Natural killer cell (primary cell): ENCODE results near the gene MXD3. TPM values are rescaled to one million over a fixed set of nuclear protein-coding genes. Genes with fewer than 3 reads are reported as not detected.
"Not testable (repeated sequence)": the region's sequence is repeated elsewhere in the genome, so short reads cannot be mapped to it uniquely, and the experiment has no call there.

Experiments used
- ATAC-seq, 3 donors: fragments of 150-1000 bp in 2 of 3; fragments of 200-7000 bp in 1 of 3; cut with Tn5 transposase; 1 replicate in 1 of 3; 2 replicates in 2 of 3; pipeline ENCODE4 v1.10.0; 2021; ENCODE audit warnings: mild to moderate bottlenecking in 2 of 3, moderate library complexity in 2 of 3
- DNase-seq, 2 donors: peaks; one replicate each; pipeline versions ENCODE4 v3.0.0 to v3.0.0-alpha.2; 2013 to 2021; ENCODE audit warnings: mixed read lengths in 1 of 2
- H3K27ac ChIP-seq: one replicate; pipeline ENCODE4 v1.5.1; 2013; ENCODE audit warnings: mild to moderate bottlenecking, low read length
- H3K27me3 ChIP-seq: one replicate; pipeline ENCODE4 v1.6.1; 2013; ENCODE audit warnings: low read length; ENCODE audit not compliant: control insufficient read depth, insufficient read depth
- H3K36me3 ChIP-seq: one replicate; pipeline ENCODE4 v1.6.1; 2013; ENCODE audit warnings: low read length; ENCODE audit not compliant: control insufficient read depth, insufficient read depth
- H3K4me1 ChIP-seq: one replicate; pipeline ENCODE4 v1.6.1; 2013; ENCODE audit warnings: low read length; ENCODE audit not compliant: control insufficient read depth, insufficient read depth
- H3K4me3 ChIP-seq: one replicate; pipeline ENCODE4 v1.5.1; 2013; ENCODE audit warnings: low read length
- H3K9me3 ChIP-seq: one replicate; pipeline ENCODE4 v1.6.1; 2013; ENCODE audit warnings: low read length; ENCODE audit not compliant: control insufficient read depth, insufficient read depth
- H3K27ac Mint-ChIP-seq, 2 donors: one replicate each; pipeline ENCODE4 v1.8.0; 2022; ENCODE audit warnings: mild to moderate bottlenecking in 2 of 2, mixed read lengths in 2 of 2, moderate library complexity in 1 of 2
- H3K27me3 Mint-ChIP-seq, 2 donors: one replicate each; pipeline ENCODE4 v1.8.0; 2022; ENCODE audit warnings: low read depth in 2 of 2, mixed read lengths in 2 of 2
- H3K36me3 Mint-ChIP-seq: one replicate; pipeline ENCODE4 v1.8.0; 2022; ENCODE audit warnings: mixed read lengths
- H3K4me1 Mint-ChIP-seq, 2 donors: one replicate each; pipeline ENCODE4 v1.8.0; 2022; ENCODE audit warnings: mixed read lengths in 2 of 2
- H3K4me3 Mint-ChIP-seq: one replicate; pipeline ENCODE4 v1.8.0; 2022; ENCODE audit warnings: mild to moderate bottlenecking, moderate library complexity, mixed read lengths
- H3K9me3 Mint-ChIP-seq, 2 donors: one replicate each; pipeline ENCODE4 v1.8.0; 2022; ENCODE audit warnings: mixed read lengths in 2 of 2
- CTCF ChIP-seq: fragments of 200-600 bp; IDR thresholded peaks from one replicate; pipeline ENCODE4 v1.8.0; 2022; ENCODE audit warnings: antibody characterized with exemption
- WGBS: methylation state at CpG from one replicate; pipeline ENCODE4 v1.1.7; 2013; ENCODE audit warnings: missing lambda C conversion rate; ENCODE audit not compliant: insufficient coverage; 5-methylcytosine and 5-hydroxymethylcytosine counted together
- intact Hi-C: fragments of 100-400 bp; cut with micrococcal nuclease; formaldehyde crosslinking; loops from one replicate; pipeline ENCODE4 v1.14.2; 2022
- total RNA-seq, 4 donors: library from RNA; stranded (reverse); fragments of 120-200 nt in 1 of 4; gene quantifications; one replicate each; pipeline versions ENCODE4 v1.2.3 to v1.2.4, GENCODE V29; 2013 to 2022

The MXD3 gene
- total RNA-seq, 3 donors from 2014 or later (not counting 1 experiment from before 2014, with no cell fraction given): 10.9 to 15.0 (median 15.0) TPM

GRCh38 chr5:177264178-177264577 lies 47.5 kb downstream of the MXD3 start:
- H3K4me1 Mint-ChIP-seq: peaks cover 0 to under 1% of the 10 kb centered on the region in 2 donors
- no peak overlapping the region for H3K4me3 Mint-ChIP-seq
- no peak for ATAC-seq
- no peak for DNase-seq
- Histone ChIP-seq H3K4me3 (no peak overlapping the region), H3K27ac (no peak overlapping the region), H3K4me1 (no peaks in the 10 kb centered on the region), H3K36me3 (peaks cover 79% of the 10 kb centered on the region), H3K27me3 (no peaks in the 10 kb centered on the region), H3K9me3 (no peaks in the 10 kb centered on the region)
- no peaks in the 10 kb centered on the region for H3K9me3 Mint-ChIP-seq
- no peak overlapping the region for H3K27ac Mint-ChIP-seq
- H3K36me3 Mint-ChIP-seq: peaks cover 7% of the 10 kb centered on the region
- WGBS: 100% methylated on average over 1 of the region's 1 CpG
- no peaks in the 10 kb centered on the region for H3K27me3 Mint-ChIP-seq
- TF ChIP-seq CTCF: no peak
- intact Hi-C loops: no loop called here

- 91% methylated on average over 1 of the region's 1 CpG for WGBS
- DNase-seq (no peak), ATAC-seq (no peak)
- intact Hi-C loops: no loop called here
- Histone ChIP-seq H3K4me3 (no peak overlapping the region), H3K36me3 (peaks cover 74% of the 10 kb centered on the region), H3K4me1 (no peaks in the 10 kb centered on the region), H3K27ac (no peak overlapping the region), H3K27me3 (no peaks in the 10 kb centered on the region), H3K9me3 (no peaks in the 10 kb centered on the region)
- peaks cover 0 to 4% of the 10 kb centered on the region in 2 donors for H3K4me1 Mint-ChIP-seq
- no peaks in the 10 kb centered on the region for H3K27me3 Mint-ChIP-seq
- no peak for TF ChIP-seq CTCF
- H3K27ac Mint-ChIP-seq: no peak overlapping the region
- H3K9me3 Mint-ChIP-seq: no peaks in the 10 kb centered on the region
- H3K4me3 Mint-ChIP-seq: no peak overlapping the region
- peaks cover 7% of the 10 kb centered on the region for H3K36me3 Mint-ChIP-seq
These were observed 50.2 kb downstream of the MXD3 start for GRCh38 chr5:177261510-177261909.

- whole genome bisulfite sequencing: 97% methylated on average over 4 of the region's 7 CpGs
- Mint-ChIP-seq H3K9me3 (no peaks in the 10 kb centered on the region), H3K27me3 (no peaks in the 10 kb centered on the region), H3K36me3 (peaks cover 7% of the 10 kb centered on the region), H3K4me3 (no peak overlapping the region), H3K4me1 (peaks cover 0 to 4% of the 10 kb centered on the region in 2 donors), H3K27ac (no peak overlapping the region)
- no peak overlapping the region for H3K4me3 ChIP-seq
- H3K27ac ChIP-seq: no peak overlapping the region
- H3K4me1 ChIP-seq: no peaks in the 10 kb centered on the region
- H3K36me3 ChIP-seq: peaks cover 72% of the 10 kb centered on the region
- H3K9me3 ChIP-seq: no peaks in the 10 kb centered on the region
- intact Hi-C loops: no loop called here
- ATAC-seq: no peak
- DNase-seq: no peak
- no peak for TF ChIP-seq CTCF
- H3K27me3 ChIP-seq: no peaks in the 10 kb centered on the region
These were observed 50.7 kb downstream of the MXD3 start for GRCh38 chr5:177260961-177261360.

DNA sequence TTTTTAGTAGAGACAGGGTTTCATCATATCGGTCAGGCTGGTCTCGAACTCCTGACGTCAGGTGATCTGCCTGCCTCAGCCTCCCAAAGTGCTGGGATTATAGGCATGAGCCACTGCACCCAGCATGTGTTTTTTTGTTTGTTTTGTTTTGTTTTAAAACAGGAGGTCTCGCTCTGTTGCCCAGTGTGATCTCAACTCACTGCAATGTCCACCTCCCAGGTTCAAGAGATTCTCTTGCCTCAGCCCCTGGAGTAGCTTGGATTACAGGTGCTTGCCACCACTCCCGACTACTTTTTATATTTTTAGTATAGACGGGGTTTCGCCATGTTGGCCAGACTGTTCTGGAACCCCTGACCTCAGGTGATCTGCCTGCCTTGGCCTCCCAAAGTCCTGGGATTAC lies 53.0 kb downstream of the MXD3 start:
- WGBS: 95% methylated on average over 7 of the region's 7 CpGs
- DNase-seq, H3K27ac ChIP-seq, H3K4me3 Mint-ChIP-seq, H3K9me3 Mint-ChIP-seq, H3K4me1 Mint-ChIP-seq, H3K4me3 ChIP-seq, H3K27me3 Mint-ChIP-seq, intact Hi-C loops, H3K4me1 ChIP-seq, H3K9me3 ChIP-seq, H3K27me3 ChIP-seq, H3K36me3 Mint-ChIP-seq, ATAC-seq: not testable (repeated sequence)
- H3K27ac Mint-ChIP-seq: peak overlapping the region in 1 of 2 donors; percentile 12
- peaks cover 77% of the 10 kb centered on the region for H3K36me3 ChIP-seq

Other genes with a start within 250 kb of the MXD3 start
- 1 to 10 TPM in 2 of 3 donors, under 1 TPM in 1; 0.72 to 1.5 (median 1.3) TPM for gene FGFR4, start 225.0 kb downstream of the MXD3 start, total RNA-seq
- 100 to 1,000 TPM; 117 to 147 (median 143) TPM for gene NSD1, start 178.1 kb downstream of the MXD3 start, total RNA-seq
- 10 to 100 TPM; 42.5 to 55.4 (median 49.5) TPM for gene RAB24, start 8.2 kb downstream of the MXD3 start, total RNA-seq
- gene PRELID1, start 8.1 kb downstream of the MXD3 start, total RNA-seq: 10 to 100 TPM; 76.6 to 99.3 (median 91.6) TPM
- 100 to 1,000 TPM; 112 to 124 (median 114) TPM for gene LMAN2, start 39.8 kb upstream of the MXD3 start, total RNA-seq
- gene RGS14, start 46.0 kb upstream of the MXD3 start, total RNA-seq: 10 to 100 TPM; 57.3 to 87.0 (median 66.1) TPM
- under 1 TPM; 0.50 to 0.66 (median 0.63) TPM for gene SLC34A1, start 72.5 kb upstream of the MXD3 start, total RNA-seq
- gene PFN3, start 88.8 kb upstream of the MXD3 start, total RNA-seq: not detected
- 1 to 10 TPM in 1 of 3 donors, under 1 TPM in 2; 0.66 to 1.7 (median 0.93) TPM for gene F12, start 97.7 kb upstream of the MXD3 start, total RNA-seq
- 100 to 1,000 TPM; 173 to 221 (median 190) TPM for gene GRK6, start 114.8 kb upstream of the MXD3 start, total RNA-seq
- gene PRR7, start 134.9 kb upstream of the MXD3 start, total RNA-seq: 10 to 100 TPM; 21.6 to 27.9 (median 23.3) TPM
- gene DBN1, start 161.7 kb upstream of the MXD3 start, total RNA-seq: 10 to 100 TPM; 13.7 to 25.2 (median 15.0) TPM
- 10 to 100 TPM in 2 of 3 donors, 1 to 10 TPM in 1; 9.7 to 58.7 (median 14.7) TPM for gene PDLIM7, start 185.7 kb upstream of the MXD3 start, total RNA-seq
- 10 to 100 TPM in 1 of 3 donors, 1 to 10 TPM in 2; 3.5 to 19.8 (median 9.1) TPM for gene DOK3, start 197.9 kb upstream of the MXD3 start, total RNA-seq
- gene DDX41, start 205.1 kb upstream of the MXD3 start, total RNA-seq: 100 to 1,000 TPM in 1 of 3 donors, 10 to 100 TPM in 2; 66.6 to 106 (median 78.3) TPM
- gene FAM193B, start 242.7 kb upstream of the MXD3 start, total RNA-seq: 100 to 1,000 TPM; 203 to 235 (median 216) TPM